A673 (cell line): ENCODE data around the gene PTPN11. TPM values are rescaled to one million over a fixed set of nuclear protein-coding genes. Genes with fewer than 3 reads are reported as not detected.

Source experiments
- BruUV-seq: library from RNA; stranded (reverse); fragments of 400-500 nt; replicated peaks from 2 replicates; lab custom pipeline; 2021; lab: Mats Ljungman, UMichigan
- CTCF ChIA-PET: fragments of 300-600 bp; sonication (Branson Sonifier 250); formaldehyde crosslinking; loops from one replicate; lab custom pipeline; 2022; ENCODE audit warnings: antibody characterized with exemption; lab: Charles Lee
- POLR2A ChIA-PET: fragments of 300-600 bp; sonication (Branson Sonifier 250); formaldehyde crosslinking; loops from one replicate; lab custom pipeline; 2022; ENCODE audit warnings: antibody characterized with exemption; ENCODE audit not compliant: low non-redundant PET; lab: Charles Lee
- DNase-seq: peaks from one replicate; pipeline ENCODE4 v3.0.0-alpha.2; 2015; ENCODE audit warnings: low spot score
- H3K27ac ChIP-seq: fragments of 200-600 bp; sonication (generic); 2 replicates; pipeline ENCODE4 v1.5.1; 2016; ENCODE audit warnings: mixed run types, low read depth, mild to moderate bottlenecking, mixed read lengths, antibody characterized with exemption, low read length; ENCODE audit not compliant: poor library complexity, severe bottlenecking
- H3K27me3 ChIP-seq: fragments of 200-600 bp; sonication (generic); replicated peaks from 2 replicates; pipeline ENCODE4 v1.6.1; 2017; ENCODE audit warnings: mixed run types, low read depth, mild to moderate bottlenecking, mixed read lengths, antibody characterized with exemption, low read length; ENCODE audit not compliant: insufficient read depth, poor library complexity
- H3K36me3 ChIP-seq: fragments of 200-600 bp; sonication (generic); 2 replicates; pipeline ENCODE4 v1.6.1; 2016; ENCODE audit warnings: mixed run types, mild to moderate bottlenecking, mixed read lengths, antibody characterized with exemption, low read length; ENCODE audit not compliant: insufficient read depth, poor library complexity, severe bottlenecking
- H3K4me1 ChIP-seq: fragments of 200-600 bp; sonication (generic); 2 replicates; pipeline ENCODE4 v1.6.1; 2017; ENCODE audit warnings: mixed run types, mild to moderate bottlenecking, mixed read lengths, antibody characterized with exemption, low read length; ENCODE audit not compliant: insufficient read depth, poor library complexity, severe bottlenecking
- H3K4me3 ChIP-seq: fragments of 200-600 bp; sonication (generic); 2 replicates; pipeline ENCODE4 v1.5.1; 2016; ENCODE audit warnings: low read depth, mixed run types, mild to moderate bottlenecking, mixed read lengths, low read length; ENCODE audit not compliant: poor library complexity, severe bottlenecking
- H3K9me3 ChIP-seq: fragments of 200-600 bp; sonication (generic); 2 replicates; pipeline ENCODE4 v1.6.1; 2016; ENCODE audit warnings: mixed run types, low read depth, mild to moderate bottlenecking, mixed read lengths, antibody characterized with exemption, low read length; ENCODE audit not compliant: poor library complexity, severe bottlenecking
- CTCF ChIP-seq: fragments of 300-800, 200-600 bp; sonication (generic); conservative IDR thresholded peaks from 2 replicates; pipeline ENCODE4 v1.5.1; 2017; ENCODE audit warnings: low read depth, mild to moderate bottlenecking, antibody characterized with exemption, low read length, moderate library complexity, mixed read lengths
- EZH2 ChIP-seq: fragments of 200-600 bp; sonication (generic); IDR thresholded peaks from 2 replicates; pipeline ENCODE4 v1.6.1; 2017; ENCODE audit warnings: borderline replicate concordance, low read depth, mild to moderate bottlenecking, mixed read lengths, antibody characterized with exemption, low read length; ENCODE audit not compliant: poor library complexity, severe bottlenecking
- intact Hi-C: fragments of 100-400 bp; cut with micrococcal nuclease; formaldehyde crosslinking; loops from one replicate; pipeline ENCODE4 v1.10.0; 2022; ENCODE audit not compliant: unreplicated experiment
- total RNA-seq: library from RNA; stranded (reverse); gene quantifications from 2 replicates; pipeline ENCODE4 v1.2.3, GENCODE V29; 2021

The PTPN11 gene
- total RNA-seq, 1 experiment from 2014 or later = 158 TPM

- Histone ChIP-seq H3K9me3 (no peaks in the 10 kb centered on the region), H3K4me3 (no peak overlapping the region), H3K27ac (no peak overlapping the region), H3K36me3 (no peaks in the 10 kb centered on the region), H3K4me1 (no peaks in the 10 kb centered on the region), H3K27me3 (no peaks in the 10 kb centered on the region)
- ChIA-PET CTCF (no interaction called here), POLR2A (no interaction called here)
- DNase-seq = no peak
- TF ChIP-seq CTCF = no peak
- TF ChIP-seq EZH2 = no peak
- no TSS peak for BruUV-seq
- intact Hi-C loops = no loop called here
Observed at GRCh38 chr12:112527082-112527481, 108.3 kb downstream of the PTPN11 start.

GRCh38 chr12:112527501-112527900, 108.8 kb downstream of the PTPN11 start:
- no peak overlapping the region for H3K27ac ChIP-seq
- H3K9me3 ChIP-seq = no peaks in the 10 kb centered on the region
- H3K27me3 ChIP-seq = no peaks in the 10 kb centered on the region
- no peak overlapping the region for H3K4me3 ChIP-seq
- no peaks in the 10 kb centered on the region for H3K36me3 ChIP-seq
- intact Hi-C loops = no loop called here
- ChIA-PET POLR2A (no interaction called here), CTCF (no interaction called here)
- TF ChIP-seq EZH2 (no peak), CTCF (no peak)
- no peak for DNase-seq
- BruUV-seq = no TSS peak
- no peaks in the 10 kb centered on the region for H3K4me1 ChIP-seq

GRCh38 chr12:112528521-112528920, 109.8 kb downstream of the PTPN11 start:
- DNase-seq = no peak
- Histone ChIP-seq H3K27ac (no peak overlapping the region), H3K9me3 (no peaks in the 10 kb centered on the region), H3K36me3 (no peaks in the 10 kb centered on the region), H3K4me3 (no peak overlapping the region), H3K4me1 (no peaks in the 10 kb centered on the region), H3K27me3 (no peaks in the 10 kb centered on the region)
- CTCF ChIA-PET = no interaction called here
- no TSS peak for BruUV-seq
- intact Hi-C loops = no loop called here
- POLR2A ChIA-PET = no interaction called here
- no peak for TF ChIP-seq CTCF
- TF ChIP-seq EZH2 = no peak
